Measurements from ENCODE around the gene APLF. TPM values are rescaled to one million over a fixed set of nuclear protein-coding genes. Genes with fewer than 3 reads are reported as not detected.
"Not testable (repeated sequence)": the region's sequence is repeated elsewhere in the genome, so short reads cannot be mapped to it uniquely, and the experiment has no call there.

The APLF gene
- total RNA-seq, 6 experiments from 2014 or later = 1.3 to 1.8 (median 1.5) TPM

- H3K9me3 Mint-ChIP-seq = no peaks in the 10 kb centered on the region
- TF ChIP-seq CTCF (IDR thresholded peaks at IDR 0.05) = no peak
- DNase-seq = no peak
- H3K36me3 Mint-ChIP-seq (ENCODE audit: low read depth) = no peaks in the 10 kb centered on the region; the same call in 1 of the 2 replicates
- H3K27me3 Mint-ChIP-seq (ENCODE audit: insufficient read depth) = no peaks in the 10 kb centered on the region
- H3K4me3 Mint-ChIP-seq = no peak overlapping the region
- H3K27ac Mint-ChIP-seq = no peak overlapping the region
- H3K4me1 Mint-ChIP-seq (ENCODE audit: low read depth) = no peaks in the 10 kb centered on the region
Measured at GRCh38 chr2:68521037-68521436, 53.7 kb downstream of the APLF start.

- not testable (repeated sequence) for H3K4me1 Mint-ChIP-seq (ENCODE audit: low read depth)
Measured at GRCh38 chr2:68526943-68527342, 59.6 kb downstream of the APLF start.

GRCh38 chr2:68527343-68528081 lies 60.1 kb downstream of the APLF start:
- H3K27ac Mint-ChIP-seq; H3K27me3 Mint-ChIP-seq (ENCODE audit: insufficient read depth); DNase-seq; H3K9me3 Mint-ChIP-seq; H3K4me3 Mint-ChIP-seq; H3K4me1 Mint-ChIP-seq (ENCODE audit: low read depth); H3K36me3 Mint-ChIP-seq (ENCODE audit: low read depth): not testable (repeated sequence)

More at GRCh38 chr2:68526943-68527342, 59.6 kb downstream of the APLF start:
- H3K9me3 Mint-ChIP-seq; H3K36me3 Mint-ChIP-seq (ENCODE audit: low read depth); H3K27me3 Mint-ChIP-seq (ENCODE audit: insufficient read depth); H3K27ac Mint-ChIP-seq; DNase-seq; H3K4me3 Mint-ChIP-seq: not testable (repeated sequence)

GRCh38 chr2:68529156-68529555 lies 61.8 kb downstream of the APLF start:
- DNase-seq; H3K4me1 Mint-ChIP-seq (ENCODE audit: low read depth); H3K27ac Mint-ChIP-seq; H3K4me3 Mint-ChIP-seq; H3K36me3 Mint-ChIP-seq (ENCODE audit: low read depth); H3K27me3 Mint-ChIP-seq (ENCODE audit: insufficient read depth); H3K9me3 Mint-ChIP-seq: not testable (repeated sequence)

- not testable (repeated sequence) for H3K4me1 Mint-ChIP-seq (ENCODE audit: low read depth); H3K36me3 Mint-ChIP-seq (ENCODE audit: low read depth); H3K9me3 Mint-ChIP-seq
Measured at GRCh38 chr2:68529651-68530050, 62.3 kb downstream of the APLF start.

GRCh38 chr2:68536000-68536399 lies 68.6 kb downstream of the APLF start:
- Mint-ChIP-seq H3K36me3 (ENCODE audit: low read depth) (no peaks in the 10 kb centered on the region), H3K4me3 (no peak overlapping the region), H3K27me3 (ENCODE audit: insufficient read depth) (no peaks in the 10 kb centered on the region), H3K4me1 (ENCODE audit: low read depth) (peaks cover 6% of the 10 kb centered on the region; the same call in 1 of the 2 replicates), H3K9me3 (no peaks in the 10 kb centered on the region), H3K27ac (no peak overlapping the region)
- no peak for TF ChIP-seq CTCF (IDR thresholded peaks at IDR 0.05)
- DNase-seq = no peak

More at GRCh38 chr2:68529651-68530050, 62.3 kb downstream of the APLF start:
- not testable (repeated sequence) for DNase-seq; H3K4me3 Mint-ChIP-seq; H3K27me3 Mint-ChIP-seq (ENCODE audit: insufficient read depth); H3K27ac Mint-ChIP-seq

- Mint-ChIP-seq H3K4me3 (no peak overlapping the region), H3K27ac (no peak overlapping the region), H3K36me3 (ENCODE audit: low read depth) (0 out of 2 replicates have a peak, but pooled peaks cover 3% of the 10 kb centered on the region), H3K27me3 (ENCODE audit: insufficient read depth) (no peaks in the 10 kb centered on the region), H3K4me1 (ENCODE audit: low read depth) (peaks cover 6% of the 10 kb centered on the region; the same call in 1 of the 2 replicates), H3K9me3 (no peaks in the 10 kb centered on the region)
- DNase-seq = no peak
- no peak for TF ChIP-seq CTCF (IDR thresholded peaks at IDR 0.05)
Measured at GRCh38 chr2:68537011-68537410, 69.6 kb downstream of the APLF start.

Data from HFFc6 (cell line).